Tongue (tissue), 2 donors: ENCODE measurements around the gene SGSH. TPM values are rescaled to one million over a fixed set of nuclear protein-coding genes. Genes with fewer than 3 reads are reported as not detected.

ENCODE experiments used
- DNase-seq: peaks from one replicate; pipeline ENCODE4 v3.0.0-alpha.2; 2015
- total RNA-seq: library from RNA; depleted of rRNA; stranded (reverse); fragments of >200 nt; gene quantifications from one replicate; pipeline ENCODE4 v1.2.3, GENCODE V29; 2014

SGSH gene
- total RNA-seq, 1 donor from 2014 or later, result 15.5 TPM

DNA sequence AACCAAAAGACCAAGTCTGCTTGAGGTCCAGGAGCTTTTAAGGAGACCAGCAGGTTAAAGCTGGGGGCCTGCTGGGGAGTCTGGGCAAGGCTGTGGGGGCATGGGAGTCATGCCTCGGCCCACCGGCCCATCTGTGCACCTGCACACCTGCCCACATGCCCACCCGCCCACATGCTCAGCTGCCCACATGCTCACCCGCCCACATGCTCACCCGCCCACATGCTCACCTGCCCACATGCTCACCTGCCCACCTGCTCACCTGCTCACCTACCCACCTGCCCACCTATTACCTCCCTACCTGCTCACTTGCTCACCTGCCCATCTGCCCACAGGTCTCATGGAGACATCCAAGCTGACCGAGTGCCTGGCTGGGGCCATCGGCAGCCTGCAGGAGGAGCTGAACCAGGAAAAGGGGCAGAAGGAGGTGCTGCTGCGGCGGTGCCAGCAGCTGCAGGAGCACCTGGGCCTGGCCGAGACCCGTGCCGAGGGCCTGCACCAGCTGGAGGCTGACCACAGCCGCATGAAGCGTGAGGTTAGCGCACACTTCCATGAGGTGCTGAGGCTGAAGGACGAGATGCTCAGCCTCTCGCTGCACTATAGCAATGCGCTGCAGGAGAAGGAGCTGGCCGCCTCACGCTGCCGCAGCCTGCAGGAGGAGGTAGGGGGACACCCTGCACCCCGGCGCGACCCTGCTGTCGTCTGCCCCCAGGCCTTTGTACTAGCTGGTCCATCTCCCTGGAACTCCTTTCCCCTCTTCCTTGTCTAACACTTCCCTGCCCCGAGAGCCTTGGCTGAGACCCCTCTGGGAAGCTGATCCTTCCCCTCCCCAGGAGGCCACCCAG lies 36.3 kb downstream of the SGSH start:
- DNase-seq, result no peak

DNA sequence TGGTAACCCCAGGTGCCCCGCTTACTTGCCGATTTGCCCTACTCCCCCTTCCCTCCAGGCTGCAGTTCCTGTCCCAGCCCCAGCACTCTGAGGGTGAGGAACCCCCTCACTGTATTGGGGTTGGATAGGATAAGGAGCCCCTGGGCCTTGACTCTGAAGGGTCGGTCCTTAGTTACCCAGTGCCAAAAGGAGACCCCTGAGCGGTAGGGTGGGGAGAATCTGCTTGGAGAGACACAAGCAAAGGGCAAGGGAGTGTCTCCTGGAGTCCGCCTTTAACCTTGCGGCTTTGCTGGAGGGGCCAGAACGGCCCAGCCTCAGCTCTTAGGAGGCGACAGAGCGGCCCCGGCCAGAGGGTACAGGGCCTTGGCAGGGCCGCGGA lies 37.3 kb downstream of the SGSH start:
- no peak for DNase-seq

DNA sequence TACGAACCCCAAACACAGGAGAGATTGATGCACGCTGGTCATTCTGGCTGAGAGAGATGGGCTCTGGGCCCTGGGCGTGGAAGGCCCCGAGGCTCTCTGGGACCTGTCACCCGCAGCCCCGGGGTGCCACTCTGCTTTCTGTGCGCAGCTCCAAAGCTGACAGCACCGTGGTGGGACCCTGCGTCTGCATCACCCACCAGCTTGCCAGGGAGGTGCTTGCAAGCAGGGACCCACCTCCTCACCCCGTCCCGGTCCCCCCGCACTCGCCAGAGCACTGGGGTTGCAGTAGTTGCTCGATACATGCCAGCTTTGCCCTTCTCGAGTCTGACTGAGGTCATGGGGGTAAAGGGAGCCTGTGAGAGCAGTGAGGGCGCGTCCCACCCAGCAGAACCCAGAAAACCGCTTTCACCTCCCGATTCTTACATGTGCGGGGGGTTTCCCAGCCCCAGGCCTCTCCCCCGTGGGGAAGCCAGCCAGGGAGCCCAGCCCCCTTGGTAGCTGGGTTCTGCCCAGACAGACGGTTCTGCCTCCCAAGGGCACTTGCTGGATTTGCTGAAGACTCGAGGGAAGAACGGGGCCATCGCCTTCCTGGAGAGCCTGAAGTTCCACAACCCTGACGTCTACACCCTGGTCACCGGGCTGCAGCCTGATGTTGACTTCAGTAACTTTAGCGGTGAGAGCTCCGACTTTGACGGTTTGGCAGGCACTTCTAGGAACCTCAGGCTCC lies 37.9 kb downstream of the SGSH start:
- DNase-seq, result no peak

DNA sequence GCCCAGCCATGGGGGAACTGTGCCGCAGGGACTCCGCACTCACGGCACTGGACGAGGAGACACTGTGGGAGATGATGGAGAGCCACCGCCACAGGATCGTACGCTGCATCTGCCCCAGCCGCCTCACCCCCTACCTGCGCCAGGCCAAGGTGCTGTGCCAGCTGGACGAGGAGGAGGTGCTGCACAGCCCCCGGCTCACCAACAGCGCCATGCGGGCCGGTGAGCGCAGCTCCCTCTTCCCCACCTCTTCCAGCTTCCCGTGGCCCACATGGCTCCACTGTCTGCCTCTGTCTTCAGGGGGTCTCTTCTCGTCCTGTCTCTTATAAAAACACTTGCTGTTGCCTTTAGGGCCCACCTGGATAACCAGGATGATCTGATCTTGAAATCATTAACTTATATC lies 38.7 kb downstream of the SGSH start:
- no peak for DNase-seq

DNA sequence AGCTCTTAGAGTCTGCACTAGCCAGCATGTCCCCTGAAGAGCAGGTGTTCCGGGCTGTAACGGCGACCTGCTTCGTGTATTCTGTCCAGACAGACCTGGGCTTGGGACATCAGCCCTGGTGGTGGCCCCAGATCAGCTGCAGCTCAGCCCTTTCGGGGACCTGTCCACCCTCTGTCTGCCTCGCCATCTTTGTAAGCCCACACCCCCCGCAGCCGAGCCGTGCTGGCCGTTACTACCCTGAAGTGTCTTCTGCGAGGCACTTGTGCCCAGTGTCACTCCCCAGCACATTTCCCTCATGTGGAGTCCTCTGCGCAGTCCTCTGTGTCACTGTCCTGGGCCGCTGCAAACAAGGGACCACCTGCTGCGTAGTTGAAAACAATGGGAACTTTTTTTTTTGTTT lies 39.9 kb downstream of the SGSH start:
- no peak for DNase-seq

DNA sequence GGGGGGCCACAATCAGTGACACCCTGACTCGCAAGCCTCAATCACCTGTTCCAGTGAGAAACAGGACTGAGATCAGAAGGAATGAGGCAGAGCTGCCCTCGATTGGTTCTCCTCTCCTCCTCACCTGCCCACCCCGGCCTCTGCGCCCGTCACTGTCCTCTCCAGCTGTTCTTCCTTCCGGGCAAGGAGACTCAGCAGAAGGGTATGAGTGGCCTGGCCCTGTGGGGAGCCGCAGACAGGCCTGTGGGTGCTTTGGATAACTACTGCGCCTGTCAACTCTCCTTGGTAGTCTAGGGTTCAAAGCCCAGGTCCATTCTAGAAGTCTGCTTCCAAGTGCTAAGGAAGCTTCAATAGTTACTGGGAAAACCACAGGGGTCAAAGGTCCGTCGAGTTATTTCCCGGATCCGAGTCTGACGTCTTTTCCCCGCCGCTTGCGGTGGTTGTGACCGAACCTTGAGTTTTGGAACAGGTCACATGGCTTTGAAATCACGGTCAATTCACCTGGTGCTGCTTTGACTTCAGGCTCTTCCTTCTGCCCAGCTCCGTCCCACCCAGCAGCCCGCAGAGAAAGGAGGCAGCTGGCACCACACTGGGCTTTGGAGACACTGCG lies 42.0 kb downstream of the SGSH start:
- DNase-seq, result no peak

DNA sequence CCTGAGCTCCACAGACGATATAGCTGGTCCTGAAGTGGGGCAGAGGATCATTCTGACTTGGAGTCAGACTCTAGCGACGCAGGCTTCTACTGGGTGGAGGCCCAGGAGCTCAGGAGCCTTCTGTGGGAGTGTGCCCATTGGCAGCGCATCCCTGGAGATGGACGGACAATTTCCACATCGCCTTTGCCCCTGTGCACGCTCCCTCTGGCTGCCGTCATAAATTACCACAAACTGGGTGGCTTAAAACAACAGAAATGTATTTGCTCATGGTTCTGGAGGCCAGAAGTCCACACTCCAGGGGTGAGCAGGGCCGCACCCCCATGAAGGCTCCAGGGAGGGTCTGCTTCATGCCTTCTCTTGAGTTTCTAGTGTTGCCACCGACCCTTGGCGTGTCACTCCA lies 43.4 kb downstream of the SGSH start:
- no peak for DNase-seq

DNA sequence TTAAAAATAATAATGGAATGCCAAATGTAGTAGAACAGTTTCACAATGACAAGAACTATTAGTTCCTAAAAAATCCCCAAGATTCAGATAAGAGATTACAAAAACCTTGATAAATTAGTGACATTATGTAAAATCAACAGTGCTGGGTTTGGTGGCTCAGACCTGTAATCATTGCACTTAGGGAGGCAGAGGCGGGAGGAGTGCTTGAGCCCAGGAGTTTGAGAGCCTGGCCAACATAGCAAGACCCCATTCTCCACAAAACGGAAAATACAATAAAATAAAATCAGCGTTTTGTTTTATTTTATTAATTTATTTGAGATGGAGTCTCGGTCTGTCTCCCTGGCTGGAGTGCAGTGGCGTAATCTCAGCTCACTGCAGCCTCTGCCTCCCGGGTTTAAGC lies 46.2 kb downstream of the SGSH start:
- DNase-seq, result no peak

DNA sequence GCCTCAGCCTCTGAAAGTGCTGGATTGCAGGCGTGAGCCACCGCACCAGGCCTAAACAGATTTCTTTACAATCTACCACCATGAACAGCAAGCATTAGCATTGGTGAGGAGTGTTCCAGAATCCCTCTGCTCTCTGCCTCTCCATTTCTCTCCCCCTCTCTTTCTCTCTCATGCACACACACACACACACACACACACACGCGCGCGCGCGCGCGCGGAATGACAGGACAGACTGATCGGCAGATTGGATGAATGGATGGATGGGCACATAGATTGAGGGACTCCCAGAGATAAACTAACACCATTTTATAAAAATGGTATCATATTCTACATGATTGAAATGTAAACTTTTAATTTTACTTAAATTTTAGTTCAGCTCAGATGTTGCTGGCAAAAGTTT lies 47.0 kb downstream of the SGSH start:
- no peak for DNase-seq

DNA sequence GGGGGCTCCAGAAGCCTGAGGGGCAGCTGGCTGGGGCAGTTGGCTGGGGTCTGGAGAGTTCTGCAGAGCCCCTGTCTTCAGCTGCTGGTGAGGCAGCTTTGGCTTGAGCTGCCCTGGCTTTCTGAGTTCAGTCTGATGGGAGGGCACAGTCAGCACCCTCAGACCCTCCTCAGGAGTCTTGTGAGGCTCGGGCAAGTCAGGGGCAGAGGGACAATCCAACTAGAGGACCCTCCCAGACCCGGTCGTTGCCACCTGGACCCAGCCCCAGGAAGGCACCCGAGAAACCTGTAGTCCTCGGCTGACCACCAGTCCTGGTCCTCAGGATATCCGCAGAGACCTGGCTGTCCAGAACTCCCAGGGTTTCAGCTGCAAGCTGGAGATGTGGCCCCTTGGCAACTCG lies 48.5 kb downstream of the SGSH start:
- DNase-seq, result no peak

DNA sequence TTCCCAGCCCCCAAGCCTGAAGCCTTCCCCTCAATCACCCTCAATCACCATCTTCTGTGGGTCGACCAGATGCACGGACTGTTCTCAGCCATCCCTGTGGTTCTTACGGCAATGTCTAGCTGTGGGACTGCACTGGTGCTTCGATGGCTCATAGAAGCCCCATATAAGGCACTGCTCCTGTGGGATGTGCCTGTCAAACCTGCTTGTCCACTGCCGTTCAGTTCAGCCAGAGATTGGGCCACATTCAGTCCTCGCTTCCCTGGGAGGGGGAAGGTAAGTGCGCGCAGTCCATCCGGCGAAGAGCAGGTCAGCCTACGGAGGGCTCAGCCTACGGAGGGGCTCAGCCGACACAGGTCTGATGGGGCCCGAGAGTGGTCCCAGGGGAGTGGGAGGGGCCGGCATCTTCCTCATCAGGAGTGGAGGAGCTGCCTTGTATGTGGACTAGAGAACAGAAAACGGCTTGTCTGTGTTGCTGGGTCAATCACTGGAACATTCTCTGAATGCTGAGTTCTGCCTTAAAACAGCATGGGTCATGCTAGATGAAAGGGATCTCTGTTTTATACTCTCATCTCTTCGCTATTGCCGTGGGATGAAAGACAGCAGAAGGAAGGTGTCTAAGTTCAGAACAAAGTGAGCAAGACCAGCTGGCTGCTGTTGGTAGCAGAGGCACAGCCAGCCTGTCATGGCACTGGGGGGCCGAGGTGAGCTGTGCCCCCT lies 50.2 kb downstream of the SGSH start, which contains the start of gene CARD14:
Gene CARD14 (plus strand): TSS at position 247 of the 717 bp plus-strand sequence. CDS start 11,409 bp downstream, outside the sequence.
- DNase-seq, result no peak

DNA sequence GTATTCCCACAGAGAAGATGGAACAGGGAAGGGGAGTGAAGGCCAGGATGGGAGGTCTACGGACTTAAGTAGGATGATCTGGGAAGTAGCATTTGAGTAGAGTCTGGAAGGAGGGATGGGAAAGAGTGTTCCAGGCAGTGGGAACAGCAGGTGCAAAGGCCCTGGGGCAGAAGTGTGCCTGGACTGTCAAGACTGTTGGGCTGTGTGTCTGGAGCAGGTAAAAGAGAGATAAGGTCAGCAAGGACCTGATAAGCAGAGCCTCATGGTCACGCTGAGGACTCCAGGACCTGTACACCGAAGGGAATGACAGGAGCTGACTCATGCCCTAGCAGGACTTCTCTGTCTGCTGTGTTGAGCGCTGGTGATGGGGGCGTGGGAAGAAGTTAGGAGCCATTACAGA lies 51.0 kb downstream of the SGSH start:
- DNase-seq, result no peak

DNA sequence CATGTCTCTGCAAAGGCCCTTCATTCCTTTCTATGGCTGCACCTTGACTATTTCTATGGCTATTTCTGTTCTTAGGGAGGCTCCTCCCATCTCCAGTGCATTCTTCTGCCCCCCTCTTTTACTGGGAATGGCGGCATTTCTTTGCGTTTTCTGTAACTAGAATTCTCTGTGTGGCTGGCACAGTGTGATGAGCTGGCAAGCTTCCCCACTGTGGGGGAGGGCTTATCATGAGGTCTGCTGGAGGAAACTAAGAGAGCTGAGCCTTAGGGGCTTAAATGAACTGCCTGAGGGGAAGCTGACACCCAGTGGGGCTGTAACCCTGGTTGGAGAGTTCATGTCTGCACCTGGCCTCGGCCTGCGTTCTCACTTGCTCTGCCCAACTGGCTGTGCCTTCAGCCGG lies 51.8 kb downstream of the SGSH start:
- DNase-seq, result no peak

DNA sequence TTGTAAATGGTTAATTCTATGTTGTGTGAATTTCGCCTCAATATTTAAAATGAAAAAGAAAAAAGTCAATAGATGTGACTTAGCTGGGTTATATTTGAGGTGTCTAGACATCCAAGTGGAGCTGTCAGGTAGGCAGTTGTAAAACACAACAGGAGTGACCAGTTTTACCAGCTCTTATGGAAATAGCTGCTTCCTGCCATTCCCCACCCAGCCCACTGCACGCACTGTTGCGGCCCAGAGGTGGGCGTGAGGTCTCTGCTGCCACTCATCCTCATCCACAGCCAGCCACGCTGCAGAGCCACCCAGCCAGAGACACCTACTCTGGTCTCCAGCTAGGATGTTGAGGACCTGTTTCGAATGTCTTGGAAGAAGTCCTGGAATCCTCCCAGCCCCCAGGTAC lies 53.7 kb downstream of the SGSH start:
- peak; percentile 51 for DNase-seq

DNA sequence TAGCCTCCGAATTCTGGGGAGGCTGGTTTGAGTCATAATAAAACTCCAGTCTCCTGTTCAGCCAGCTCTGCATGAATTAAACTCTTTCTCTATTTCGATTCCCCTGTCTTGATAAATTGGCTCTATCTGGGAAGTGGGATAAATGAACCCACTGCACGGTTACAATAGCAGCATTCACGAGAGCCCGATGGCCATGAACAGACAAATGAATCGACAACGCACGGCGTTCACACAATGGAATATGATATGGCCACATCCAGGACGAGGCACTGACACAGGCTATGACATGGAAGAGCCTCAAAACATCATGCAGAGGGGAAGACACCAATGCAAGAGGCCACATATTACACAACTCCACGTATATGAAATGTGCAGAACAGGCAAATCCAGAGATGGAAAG lies 55.9 kb downstream of the SGSH start:
- no peak for DNase-seq

DNA sequence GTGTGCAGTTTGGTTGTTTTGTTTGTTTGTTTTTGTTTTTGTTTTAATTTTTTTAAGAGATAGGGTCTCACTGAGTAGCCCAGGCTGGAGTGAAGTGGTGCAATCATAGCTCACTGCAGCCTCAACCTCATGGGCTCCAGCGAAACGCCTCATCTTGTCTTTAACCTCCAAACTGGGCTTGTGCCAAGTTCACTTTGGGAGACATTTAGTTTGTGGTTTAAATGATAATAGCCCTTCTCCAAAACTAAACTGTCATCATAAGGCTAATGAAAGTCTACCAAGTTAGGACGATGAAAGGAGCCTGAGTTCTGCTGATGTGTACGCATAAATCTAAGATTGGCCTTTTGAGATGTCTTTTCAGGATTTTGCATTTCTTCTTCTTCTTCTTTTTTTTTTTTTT lies 56.8 kb downstream of the SGSH start:
- DNase-seq, result no peak

DNA sequence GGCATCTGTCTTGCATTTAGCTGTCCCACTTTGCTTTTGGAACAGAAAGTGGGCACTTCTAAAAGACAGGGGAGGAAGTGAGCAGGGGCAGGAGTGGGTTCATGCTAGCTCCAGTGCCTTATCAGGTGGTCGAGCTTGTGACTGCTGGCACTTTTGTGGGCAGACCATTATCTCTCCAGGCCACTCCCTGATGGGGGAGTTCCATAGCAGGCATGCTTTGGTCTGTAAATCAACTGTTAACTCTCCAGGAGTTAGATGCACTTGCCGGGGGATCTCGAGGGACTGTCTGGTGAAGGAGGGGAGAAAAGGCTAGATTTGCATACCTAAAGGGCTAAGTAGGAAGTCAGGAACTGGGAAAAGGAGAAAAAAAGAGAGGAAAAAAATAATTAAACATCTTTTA lies 59.6 kb downstream of the SGSH start:
- DNase-seq, result no peak

Other genes starting within 250 kb of the SGSH start
- gene TBC1D16, start 184.5 kb downstream of the SGSH start, total RNA-seq, result 23.3 TPM
- gene CCDC40, start 183.7 kb downstream of the SGSH start, total RNA-seq, result 4.5 TPM
- gene GAA, start 118.8 kb downstream of the SGSH start, total RNA-seq, result 22.6 TPM
- 88.5 TPM for gene EIF4A3, start 73.2 kb downstream of the SGSH start, total RNA-seq
- 14.9 TPM for gene CARD14, start 50.3 kb downstream of the SGSH start, total RNA-seq
- gene SLC26A11, start 94 bp upstream of the SGSH start, total RNA-seq, result 9.2 TPM
- 66.8 TPM for gene RNF213, start 40.5 kb upstream of the SGSH start, total RNA-seq
- 10.8 TPM for gene ENDOV, start 194.8 kb upstream of the SGSH start, total RNA-seq